ENCODE measurements around the gene PODXL.
A peak's percentile ranks its signal among the peaks of the same experiment; 100 is the strongest.
"Not testable (repeated sequence)": the region's sequence is repeated elsewhere in the genome, so short reads cannot be mapped to it uniquely, and the experiment has no call there.

PODXL gene

DNA sequence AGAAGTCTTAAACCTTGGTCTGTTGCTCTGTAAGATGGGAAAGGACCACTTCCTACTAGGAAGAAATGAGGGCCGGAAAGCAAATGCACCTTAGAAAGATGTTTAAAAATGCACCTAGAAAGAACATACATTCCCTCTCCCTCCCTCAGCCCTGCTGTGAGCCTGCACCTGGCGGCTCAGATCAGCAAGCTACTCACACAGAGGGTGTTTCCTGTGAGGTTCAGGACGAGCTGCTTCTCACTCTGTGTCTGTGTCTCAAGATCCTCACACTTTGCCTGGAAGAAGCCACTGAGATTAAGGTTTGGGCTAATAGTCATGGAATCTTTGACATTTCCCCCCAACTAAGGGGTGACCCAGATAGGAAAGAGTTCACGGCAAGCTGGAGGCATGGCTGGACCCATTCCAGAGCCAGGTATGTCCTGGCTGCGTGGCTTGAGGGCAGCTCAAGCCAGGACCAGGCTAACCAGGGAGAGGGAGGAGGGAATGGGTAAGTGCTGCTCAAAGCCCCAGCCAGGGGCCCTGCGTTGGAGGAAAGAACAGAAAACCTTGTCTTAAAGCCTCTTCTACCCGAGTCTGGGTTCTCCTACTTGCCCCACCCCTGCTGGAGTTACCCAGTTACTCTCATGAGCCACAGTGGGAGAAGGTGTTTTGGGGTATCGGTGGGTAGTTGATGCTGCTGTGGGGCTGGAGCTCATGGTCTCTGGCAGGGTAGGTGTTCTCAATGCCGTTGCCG, 47.5 kb downstream of the PODXL start:
- DNase-seq: no peak

DNA sequence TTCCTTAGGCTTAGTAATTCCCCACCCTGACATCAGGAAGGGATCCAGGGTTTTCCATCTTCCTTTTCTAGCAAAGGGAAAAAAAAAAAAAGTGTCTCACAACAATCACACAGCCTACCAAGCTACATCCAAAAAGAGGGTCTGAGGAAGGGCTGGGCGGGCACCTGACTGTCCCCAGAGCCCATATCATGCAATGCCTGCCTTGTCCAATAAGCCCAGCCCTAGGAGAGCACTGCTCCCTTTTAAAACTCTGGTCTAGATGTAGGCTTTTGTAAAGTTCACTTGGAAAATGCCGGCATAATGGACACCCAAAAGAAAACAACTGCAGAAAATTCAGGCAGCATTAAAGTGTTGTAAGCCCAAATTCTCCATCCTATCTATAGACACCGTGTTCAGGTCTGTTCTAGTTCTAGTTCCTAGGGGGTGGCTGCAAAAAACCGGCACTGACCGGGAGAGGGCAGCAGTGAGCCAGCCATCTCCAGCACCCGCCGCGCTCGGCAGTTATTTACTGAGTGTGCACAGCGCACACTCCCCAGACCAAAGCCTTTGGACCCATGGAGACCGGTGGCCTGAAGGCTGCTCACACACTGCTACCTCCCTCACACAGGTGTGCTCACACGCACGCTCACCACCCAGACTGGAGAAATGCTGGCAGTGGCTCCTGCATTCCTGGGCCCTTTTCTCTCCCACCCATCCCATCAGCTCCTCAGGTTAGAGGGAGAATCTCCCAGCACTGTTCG, 48.7 kb downstream of the PODXL start:
- peak; percentile 67 for DNase-seq

DNA sequence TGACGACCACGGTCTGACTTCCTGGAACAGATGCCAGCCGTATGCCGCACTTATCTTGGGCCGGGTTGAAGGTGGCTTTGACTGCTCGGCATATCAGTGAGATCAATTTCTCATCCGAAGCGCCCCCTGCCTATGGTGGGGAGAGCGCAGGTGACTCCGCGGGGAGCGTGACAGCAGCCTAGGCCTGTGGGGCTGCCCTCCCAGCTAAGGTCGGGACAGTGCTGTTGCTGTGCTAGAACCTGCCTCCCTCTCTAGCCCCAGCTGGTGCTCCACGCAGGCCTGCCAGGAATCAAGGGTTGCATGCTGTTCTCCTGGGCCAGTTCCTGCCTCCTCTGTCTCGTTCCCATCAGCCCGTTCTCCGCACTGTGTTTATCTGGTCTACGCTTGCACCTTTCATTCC, 49.8 kb downstream of the PODXL start:
- no peak for DNase-seq

DNA sequence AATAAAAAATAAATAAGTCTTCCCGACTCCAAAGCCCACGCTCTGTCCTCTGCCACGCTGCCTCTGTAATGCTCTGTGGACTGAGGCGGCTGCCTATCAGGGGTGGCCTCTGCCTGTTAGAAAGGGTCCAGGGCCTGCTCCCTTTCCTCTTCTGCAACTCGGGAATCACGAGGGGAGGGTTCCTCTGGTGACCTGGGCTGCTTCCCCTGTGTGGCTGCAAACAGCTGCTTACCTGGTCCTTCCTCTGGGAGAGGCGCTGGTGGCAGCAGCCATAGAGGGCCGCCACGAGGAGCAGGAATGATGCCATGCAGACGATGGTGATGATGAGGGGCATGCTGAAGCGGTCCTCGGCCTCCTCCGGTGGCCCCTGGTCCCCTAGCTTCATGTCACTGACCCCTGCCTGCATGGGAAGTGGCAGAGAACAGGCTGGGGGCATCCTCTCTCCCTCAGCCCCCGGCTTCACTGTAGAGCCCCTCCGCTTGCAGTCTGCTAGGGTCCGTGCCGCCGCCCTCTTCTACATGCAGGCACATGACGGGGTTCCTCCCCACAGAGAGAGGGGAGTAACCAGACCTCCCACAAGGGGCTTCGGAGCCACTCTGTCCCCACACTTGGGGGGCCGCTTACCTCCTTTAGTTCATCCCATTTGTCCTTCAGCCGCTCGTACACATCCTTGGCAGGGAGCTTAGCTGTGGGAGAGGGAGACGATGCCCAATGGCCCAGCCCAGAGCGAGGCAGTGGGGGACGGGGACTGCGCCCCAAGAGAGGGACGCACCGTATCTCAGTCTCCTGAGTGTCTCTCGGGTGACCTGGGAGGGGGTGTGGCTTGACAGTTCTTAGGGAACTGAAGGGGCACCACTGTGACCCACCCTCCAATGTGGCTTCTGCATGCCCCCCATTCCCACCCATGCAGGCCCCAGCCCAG, 50.5 kb downstream of the PODXL start:
- DNase-seq: no peak

DNA sequence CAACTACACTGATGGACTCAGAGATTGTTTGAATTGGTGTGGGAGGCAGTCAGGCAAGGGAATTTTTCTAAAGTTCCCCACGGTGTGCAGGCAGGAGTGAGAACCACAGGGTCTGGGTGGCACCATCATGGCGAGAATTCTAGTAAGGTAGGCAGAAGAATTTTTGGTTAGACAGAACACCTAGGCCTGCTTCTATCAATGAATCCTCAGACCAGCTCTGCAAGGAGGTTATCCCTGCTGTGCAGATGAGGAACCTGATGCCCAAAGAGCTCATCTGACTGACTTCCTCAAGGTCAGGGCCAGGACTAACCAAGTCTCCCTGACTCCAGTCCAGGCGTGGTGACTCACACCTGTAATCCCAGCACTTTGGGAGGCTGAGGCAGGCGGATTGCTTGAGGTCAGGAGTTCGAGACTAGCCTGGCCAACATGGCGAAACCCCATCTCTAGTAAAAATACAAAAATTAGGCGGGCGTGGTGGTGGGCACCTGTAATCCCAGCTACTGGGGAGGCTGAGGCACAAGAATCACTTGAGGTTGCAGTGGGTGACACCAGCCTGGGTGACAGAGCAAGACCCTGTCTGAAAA, 51.3 kb downstream of the PODXL start:
- not testable (repeated sequence) for DNase-seq

DNA sequence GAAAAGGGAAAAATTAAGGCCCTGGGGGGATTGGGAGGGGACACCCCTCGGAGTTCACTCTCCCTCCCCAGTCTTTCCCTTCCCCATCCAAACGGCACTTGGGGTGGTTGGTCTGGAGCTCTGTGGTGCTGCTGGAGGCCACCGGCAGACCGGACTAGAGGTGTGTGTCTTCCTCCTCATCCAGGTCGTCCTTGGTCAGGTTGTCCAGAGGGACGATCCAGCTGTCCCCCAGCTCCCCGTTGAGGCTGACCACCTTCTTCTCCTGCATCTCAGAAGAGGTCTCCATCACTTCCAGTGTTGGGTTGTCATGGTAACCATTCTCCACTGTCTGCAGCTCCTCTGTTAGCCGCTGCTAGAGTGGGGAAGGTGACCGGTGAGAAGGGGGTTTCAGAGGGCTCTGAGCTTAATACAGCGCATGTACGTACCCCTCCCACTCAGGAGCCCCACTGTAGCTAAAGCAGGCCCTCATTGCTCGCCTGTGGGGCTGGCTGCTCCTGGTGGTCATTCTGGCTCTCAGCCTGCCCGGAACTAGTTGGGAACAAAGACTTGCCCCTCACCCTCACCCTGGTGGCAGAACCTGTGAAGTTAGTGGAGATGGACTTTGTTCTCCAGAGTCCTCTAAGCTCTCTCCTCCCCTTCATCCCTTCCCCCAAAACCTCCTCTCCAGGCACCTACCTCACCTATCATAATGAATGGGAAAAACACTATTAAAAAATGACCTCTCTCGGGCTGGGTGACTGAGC, 52.1 kb downstream of the PODXL start:
- DNase-seq: no peak

DNA sequence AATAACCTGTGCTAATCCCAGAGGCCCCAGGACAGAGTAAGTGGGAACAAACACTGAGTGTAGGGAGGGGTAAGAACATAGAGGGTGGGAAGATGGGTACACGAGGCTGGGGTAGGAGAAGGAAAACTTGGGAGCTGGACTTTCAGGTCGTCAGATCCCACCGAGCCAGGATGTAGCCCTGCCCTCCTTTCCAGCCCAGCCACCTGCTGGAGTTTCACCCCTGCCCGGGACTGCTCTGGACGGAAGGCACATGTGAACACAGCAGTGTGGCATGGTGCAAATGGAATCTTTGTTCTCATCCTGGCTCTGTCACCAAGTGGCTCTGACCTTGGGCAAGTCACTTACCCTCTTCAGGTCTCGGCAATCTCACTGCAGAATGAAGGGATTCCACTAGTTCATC, 52.8 kb downstream of the PODXL start:
- no peak for DNase-seq

GRCh38 chr7:131502810-131503508, 53.5 kb downstream of the PODXL start:
- DNase-seq: no peak

- no peak for DNase-seq
Measured at GRCh38 chr7:131501930-131502685, 54.3 kb downstream of the PODXL start.

DNA sequence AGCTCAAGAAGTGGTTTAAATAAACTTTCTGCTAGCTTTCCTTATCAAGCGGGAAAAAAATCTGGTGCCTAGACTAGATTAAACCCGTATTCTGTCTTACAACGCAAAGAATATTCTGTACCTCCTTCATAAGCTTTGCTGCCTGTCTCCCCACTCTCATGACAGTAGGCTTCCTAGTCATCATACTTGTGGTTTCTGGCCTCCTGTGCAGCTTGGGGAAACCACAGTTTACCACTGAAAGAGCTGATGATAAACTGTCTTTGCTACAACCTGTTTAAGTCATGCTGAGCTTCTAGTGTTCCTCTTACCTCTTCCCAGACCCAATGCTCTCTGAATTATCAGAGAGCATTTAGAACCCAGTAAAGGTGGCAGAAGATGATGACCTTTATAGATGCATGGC, 55.0 kb downstream of the PODXL start:
- DNase-seq: no peak

GRCh38 chr7:131500357-131500756, 56.1 kb downstream of the PODXL start:
- DNase-seq: no peak

GRCh38 chr7:131499801-131500200, 56.6 kb downstream of the PODXL start:
- no peak for DNase-seq

DNA sequence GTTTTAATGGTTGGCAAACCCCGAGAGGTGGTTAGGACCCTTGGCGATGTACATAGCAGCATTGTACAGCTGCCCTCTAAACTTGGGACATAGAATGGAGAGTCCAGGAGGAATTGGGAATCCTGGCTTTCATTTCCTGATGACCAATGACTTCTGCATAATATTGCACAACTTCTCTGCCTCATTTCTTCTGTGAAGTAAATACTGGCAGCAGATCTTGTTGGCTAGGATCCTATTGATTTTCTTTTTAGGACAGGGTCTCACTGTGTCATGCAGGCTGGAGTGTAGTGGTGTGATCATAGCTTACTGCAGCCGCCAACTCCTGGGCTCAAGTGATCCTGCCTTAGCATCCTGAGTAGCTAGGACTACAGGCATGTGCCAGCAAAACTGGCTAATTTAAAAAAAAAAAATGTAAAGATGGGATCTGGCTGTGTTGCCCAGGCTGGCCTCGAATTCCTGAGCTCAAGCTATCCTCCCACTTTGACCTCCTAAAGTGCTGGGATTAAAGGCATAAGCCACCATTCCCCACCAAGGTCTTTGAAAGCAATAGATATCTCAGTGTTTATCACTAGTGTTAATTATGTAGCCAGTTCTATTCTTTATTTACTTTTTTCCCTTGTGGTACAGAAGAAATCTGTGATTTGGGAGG, 58.1 kb downstream of the PODXL start:
- DNase-seq: no peak

DNA sequence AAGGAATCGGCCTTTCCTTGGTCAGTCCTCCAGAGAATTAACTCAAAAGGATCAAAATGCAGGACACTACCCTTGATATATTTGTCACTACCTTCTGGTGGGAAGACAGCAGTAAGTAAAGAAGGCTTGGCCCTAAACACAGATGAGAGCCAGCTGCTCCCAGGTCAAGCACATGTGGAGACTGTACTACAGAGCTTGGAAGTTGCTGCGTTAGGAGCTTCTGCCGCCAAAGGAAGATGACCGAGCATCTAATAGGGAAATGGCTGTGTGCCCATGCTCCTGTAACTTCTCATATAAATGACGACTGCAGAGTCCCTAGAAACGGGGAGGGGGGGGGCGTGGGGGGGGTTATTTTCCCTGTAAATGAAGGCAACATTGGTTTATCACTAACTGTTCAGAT, 59.0 kb downstream of the PODXL start:
- no peak for DNase-seq

GRCh38 chr7:131495669-131496498, 60.5 kb downstream of the PODXL start:
- DNase-seq: no peak

DNA sequence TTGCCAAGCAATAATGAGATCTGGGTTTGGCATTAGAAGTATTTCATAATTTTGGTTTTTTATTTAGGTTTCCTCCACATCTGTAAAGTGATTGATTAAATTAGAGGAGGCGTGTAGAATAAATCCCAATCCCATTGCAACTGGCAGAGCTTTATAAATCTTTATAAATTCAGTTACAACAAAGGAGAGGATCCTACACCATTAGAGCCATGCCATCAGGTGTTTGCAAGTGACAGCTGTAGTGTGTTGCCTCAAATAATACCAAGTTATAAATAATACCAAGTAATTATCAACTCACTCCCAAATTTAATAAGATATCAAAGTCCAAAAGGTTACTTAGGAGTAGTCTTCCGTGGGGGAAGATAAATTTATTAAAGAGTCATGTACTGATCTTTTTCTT, 62.2 kb downstream of the PODXL start:
- no peak for DNase-seq

DNA sequence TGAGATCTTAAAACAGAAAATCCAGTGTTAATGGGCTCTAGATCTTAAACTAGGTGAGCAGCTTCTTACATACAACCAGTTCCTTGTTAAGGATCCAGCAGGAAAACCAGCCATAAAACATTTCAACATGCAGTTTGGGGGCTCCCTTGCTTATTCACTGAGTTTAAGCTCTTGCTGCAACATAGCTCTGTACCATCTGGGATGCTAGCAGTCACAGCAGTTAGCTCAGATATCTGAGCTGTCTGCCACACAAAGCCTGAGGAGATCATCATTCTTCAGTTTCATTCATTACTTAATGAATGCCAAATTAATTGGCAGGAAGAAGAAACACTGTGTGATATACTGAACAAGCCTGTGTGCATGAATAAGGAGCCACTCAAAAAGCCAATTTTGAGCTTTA, 62.8 kb downstream of the PODXL start:
- no peak for DNase-seq

DNA sequence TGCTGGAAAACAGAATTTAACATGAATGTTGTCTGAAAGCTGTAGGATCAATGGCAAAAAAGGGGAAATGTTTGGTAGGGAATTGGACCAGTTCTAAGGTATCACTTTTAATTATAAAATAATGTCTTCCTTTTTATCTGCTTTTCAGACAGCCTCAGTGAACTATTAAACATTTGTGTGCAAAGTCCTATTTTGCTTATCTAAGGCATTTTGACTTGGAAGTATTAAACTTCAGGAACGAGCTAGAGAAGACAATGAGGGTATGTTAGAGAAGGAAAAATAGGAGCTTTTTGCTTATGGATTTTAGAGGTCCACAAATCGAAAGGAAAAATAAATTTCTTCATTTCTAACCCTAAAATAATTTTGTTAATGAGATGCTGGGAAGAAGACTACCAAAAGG, 63.3 kb downstream of the PODXL start:
- DNase-seq: no peak

- no peak for DNase-seq
Measured at GRCh38 chr7:131489881-131490280, 66.5 kb downstream of the PODXL start.

DNA sequence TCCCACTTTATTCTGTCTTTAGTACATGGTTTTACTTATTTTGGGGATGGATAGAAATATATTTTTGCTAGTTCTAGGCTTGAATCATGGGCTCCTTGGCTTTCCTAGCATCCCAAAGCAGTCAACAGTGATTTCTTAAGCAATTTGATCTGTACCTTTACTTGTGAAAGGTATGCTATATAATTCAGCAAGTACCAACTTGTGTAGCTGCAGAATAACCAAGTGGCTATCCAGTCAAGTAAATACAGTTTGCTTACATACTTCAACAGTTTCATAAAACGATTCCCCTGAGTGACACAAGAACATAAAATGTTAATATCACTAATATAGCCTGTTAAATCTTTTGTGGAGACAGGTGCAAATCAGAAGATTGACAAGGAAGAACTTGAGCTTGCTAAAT, 67.2 kb downstream of the PODXL start:
- no peak for DNase-seq

Measured in activated CD4-positive, alpha-beta T cell treated with anti-CD3 and anti-CD28 coated beads for 1 hour (primary cell).